Muscle layer of duodenum (tissue), 2 donors: ENCODE results near the gene MRPS12.
"Not testable (repeated sequence)": the region's sequence is repeated elsewhere in the genome, so short reads cannot be mapped to it uniquely, and the experiment has no call there.

Source experiments
- H3K27ac ChIP-seq: one replicate; pipeline ENCODE4 v1.7.0; 2013; ENCODE audit warnings: mild to moderate bottlenecking, low read length
- H3K27me3 ChIP-seq: one replicate; pipeline ENCODE4 v1.7.0; 2013; ENCODE audit warnings: low read depth, mild to moderate bottlenecking, control low read depth, low read length
- H3K36me3 ChIP-seq, 2 donors: one replicate each; pipeline ENCODE4 v1.7.0; 2013; ENCODE audit warnings: low read length in 2 of 2, control low read depth in 1 of 2, mild to moderate bottlenecking in 1 of 2; ENCODE audit not compliant: insufficient read depth in 2 of 2, control insufficient read depth in 1 of 2
- H3K4me1 ChIP-seq, 2 donors: one replicate each; pipeline ENCODE4 v1.7.0; 2013; ENCODE audit warnings: low read length in 2 of 2, mild to moderate bottlenecking in 2 of 2, control low read depth in 1 of 2, moderate library complexity in 1 of 2; ENCODE audit not compliant: insufficient read depth in 2 of 2, control insufficient read depth in 1 of 2
- H3K4me3 ChIP-seq, 2 donors: one replicate each; pipeline ENCODE4 v1.7.0; 2013; ENCODE audit warnings: low read length in 2 of 2, low read depth in 1 of 2, mild to moderate bottlenecking in 1 of 2
- H3K9me3 ChIP-seq, 2 donors: one replicate each; pipeline ENCODE4 v1.7.0; 2013; ENCODE audit warnings: low read length in 2 of 2, control low read depth in 1 of 2, mild to moderate bottlenecking in 1 of 2; ENCODE audit not compliant: control insufficient read depth in 1 of 2
- donor health status: healthy.

MRPS12 gene

DNA sequence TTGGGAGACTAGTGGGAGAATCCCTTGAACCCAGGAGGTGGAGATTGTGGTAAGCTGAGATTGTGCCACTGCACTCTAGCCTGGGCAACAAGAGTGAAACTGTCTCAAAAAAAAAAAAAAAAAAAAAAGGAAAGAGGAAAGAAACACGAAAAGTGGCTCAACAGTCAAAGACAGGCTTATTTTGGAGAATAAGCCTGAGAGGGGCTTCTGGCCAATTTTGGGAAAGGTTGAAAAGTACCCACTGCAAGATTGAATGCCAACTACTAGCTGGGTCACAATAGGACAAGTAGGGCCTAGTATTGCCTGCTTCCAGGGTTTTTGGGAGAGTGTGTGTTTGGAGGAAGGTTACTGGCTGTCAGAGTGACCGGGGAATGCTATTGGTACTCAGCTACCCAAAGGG is 27.6 kb downstream of the MRPS12 start:
- Histone ChIP-seq H3K36me3 (no peaks in the 10 kb centered on the region), H3K4me3 (no peak overlapping the region), H3K4me1 (peaks cover 0 to 3% of the 10 kb centered on the region in 2 donors), H3K9me3 (no peaks in the 10 kb centered on the region), H3K27ac (no peak overlapping the region), H3K27me3 (no peaks in the 10 kb centered on the region)

DNA sequence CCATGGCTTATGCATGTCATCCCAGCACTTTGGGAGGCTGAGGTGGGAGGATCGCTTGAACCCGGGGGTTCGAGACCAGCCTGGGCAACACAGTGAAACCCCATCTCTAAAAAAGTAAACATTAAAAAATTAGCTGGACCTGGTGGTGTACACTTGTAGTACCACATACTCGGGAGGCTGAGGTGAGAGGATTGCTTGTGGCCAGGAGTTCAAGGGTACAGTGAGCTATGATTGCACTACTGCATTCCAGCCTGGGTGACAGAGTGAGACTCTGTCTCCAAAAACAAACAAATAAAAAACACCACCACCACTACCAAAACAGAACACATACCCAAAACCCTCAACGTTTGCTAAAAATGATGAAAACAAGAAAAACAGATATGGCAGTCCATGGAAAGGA is 28.9 kb downstream of the MRPS12 start:
- peaks cover 0 to 3% of the 10 kb centered on the region in 2 donors for H3K4me1 ChIP-seq
- no peaks in the 10 kb centered on the region for H3K27me3 ChIP-seq
- no peaks in the 10 kb centered on the region for H3K9me3 ChIP-seq
- H3K4me3 ChIP-seq = no peak overlapping the region
- no peak overlapping the region for H3K27ac ChIP-seq
- no peaks in the 10 kb centered on the region for H3K36me3 ChIP-seq

DNA sequence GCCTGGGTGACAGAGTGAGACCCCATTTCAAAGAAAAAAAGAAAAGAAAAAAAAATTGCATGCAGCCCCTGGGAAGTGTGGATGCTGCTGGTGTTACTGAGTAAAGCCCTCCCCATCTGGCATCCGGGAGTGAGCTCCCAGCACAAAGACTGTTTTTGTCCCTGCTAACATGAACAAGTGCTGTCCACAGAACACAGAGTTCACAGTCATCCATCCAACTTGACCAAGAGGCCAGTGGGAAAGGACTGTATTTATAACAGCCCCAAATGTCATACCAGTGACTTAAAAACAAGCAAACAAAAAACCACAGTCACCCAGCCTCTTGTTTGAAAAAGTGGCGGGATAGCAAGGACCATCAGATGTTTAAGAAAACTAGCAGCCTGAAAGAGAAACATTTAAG is 34.0 kb downstream of the MRPS12 start:
- Histone ChIP-seq H3K36me3 (no peaks in the 10 kb centered on the region), H3K9me3 (no peaks in the 10 kb centered on the region), H3K27me3 (no peaks in the 10 kb centered on the region), H3K4me3 (no peak overlapping the region), H3K27ac (no peak overlapping the region), H3K4me1 (peaks cover 0 to 3% of the 10 kb centered on the region in 2 donors)

DNA sequence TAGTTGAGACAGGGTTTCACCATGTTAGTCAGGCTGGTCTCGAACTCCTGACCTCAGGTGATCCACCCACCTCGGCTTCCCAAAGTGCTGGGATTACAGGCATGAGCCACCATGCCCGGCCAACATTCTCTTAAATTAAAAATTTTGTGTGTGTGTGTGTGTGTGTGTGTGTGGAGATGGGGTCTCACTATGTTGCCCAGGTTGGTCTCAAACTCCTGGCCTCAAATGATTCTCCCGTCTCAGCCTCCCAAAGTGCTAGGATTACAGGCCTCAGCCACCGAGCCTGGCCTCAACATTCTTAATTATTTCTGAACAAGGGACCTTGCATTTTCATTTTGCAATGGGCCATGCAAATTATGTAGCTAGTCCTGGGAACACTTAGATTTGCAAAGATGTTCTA is 35.4 kb downstream of the MRPS12 start:
- not testable (repeated sequence) for H3K4me1 ChIP-seq, H3K27ac ChIP-seq, H3K36me3 ChIP-seq, H3K27me3 ChIP-seq, H3K4me3 ChIP-seq, H3K9me3 ChIP-seq

DNA sequence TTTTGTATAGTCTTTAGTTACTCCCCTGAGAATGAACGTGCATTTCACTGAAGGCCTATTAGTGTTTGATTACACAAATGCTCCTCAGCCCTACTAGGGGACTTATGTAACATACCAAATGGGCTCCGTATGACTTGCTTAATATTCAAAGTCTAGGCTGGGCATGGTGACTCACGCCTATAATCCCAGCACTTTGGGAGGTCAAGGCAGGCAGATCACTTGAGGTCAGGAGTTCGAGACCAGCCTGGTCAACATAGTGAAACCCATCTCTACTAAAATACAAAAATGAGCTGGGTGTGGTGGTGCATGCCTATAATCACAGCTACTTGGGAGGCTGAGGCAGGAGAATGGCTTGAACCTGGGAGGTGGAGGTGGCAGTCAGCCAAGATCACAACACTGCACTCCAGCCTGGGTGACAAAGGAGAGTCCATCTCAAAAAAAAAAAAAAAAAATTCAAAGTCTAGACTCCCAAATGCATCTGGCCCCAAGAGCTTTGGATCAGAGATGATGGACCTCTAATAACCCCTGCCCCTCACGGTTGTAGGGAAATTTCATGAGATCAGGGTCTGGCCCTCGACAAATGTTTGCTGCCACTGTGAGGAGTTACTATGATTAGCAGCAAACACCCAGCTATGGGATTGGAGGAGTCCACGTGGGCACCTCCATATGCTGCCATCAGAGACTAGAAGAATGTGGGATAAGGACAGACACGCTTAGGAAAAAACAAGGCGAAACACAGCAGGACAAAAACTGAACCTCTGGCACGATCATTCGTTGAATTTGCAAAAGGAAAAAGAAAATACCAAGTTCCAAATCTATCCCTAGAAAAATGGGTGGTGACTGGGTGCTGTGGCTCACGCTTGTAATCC is 40.2 kb downstream of the MRPS12 start:
- no peak overlapping the region for H3K27ac ChIP-seq
- no peaks in the 10 kb centered on the region for H3K4me1 ChIP-seq
- H3K36me3 ChIP-seq = no peaks in the 10 kb centered on the region
- no peaks in the 10 kb centered on the region for H3K9me3 ChIP-seq
- no peaks in the 10 kb centered on the region for H3K27me3 ChIP-seq
- no peak overlapping the region for H3K4me3 ChIP-seq

DNA sequence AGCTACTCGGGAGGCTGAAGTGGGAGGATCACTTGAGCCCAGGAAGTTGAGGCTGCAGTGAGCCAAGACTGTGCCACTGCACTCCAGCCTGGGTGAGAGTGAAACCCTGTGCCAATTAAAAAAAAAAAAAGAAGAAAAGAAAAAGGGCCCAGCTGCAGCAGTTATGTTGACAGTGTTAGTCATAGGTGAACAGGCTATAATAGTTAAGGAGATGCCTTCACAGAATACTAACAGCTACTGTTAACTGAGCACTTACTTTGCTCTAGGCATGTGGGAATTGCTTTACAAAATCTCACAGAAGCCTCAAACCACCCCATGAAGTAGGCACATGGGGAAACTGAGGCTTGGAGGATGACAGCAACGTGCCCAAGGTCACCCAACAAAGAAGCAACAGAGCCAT is 40.9 kb downstream of the MRPS12 start:
- Histone ChIP-seq H3K4me3 (no peak overlapping the region), H3K4me1 (peaks cover 0 to 7% of the 10 kb centered on the region in 2 donors), H3K27ac (no peak overlapping the region), H3K27me3 (peaks cover 5% of the 10 kb centered on the region), H3K36me3 (no peaks in the 10 kb centered on the region), H3K9me3 (no peaks in the 10 kb centered on the region)

DNA sequence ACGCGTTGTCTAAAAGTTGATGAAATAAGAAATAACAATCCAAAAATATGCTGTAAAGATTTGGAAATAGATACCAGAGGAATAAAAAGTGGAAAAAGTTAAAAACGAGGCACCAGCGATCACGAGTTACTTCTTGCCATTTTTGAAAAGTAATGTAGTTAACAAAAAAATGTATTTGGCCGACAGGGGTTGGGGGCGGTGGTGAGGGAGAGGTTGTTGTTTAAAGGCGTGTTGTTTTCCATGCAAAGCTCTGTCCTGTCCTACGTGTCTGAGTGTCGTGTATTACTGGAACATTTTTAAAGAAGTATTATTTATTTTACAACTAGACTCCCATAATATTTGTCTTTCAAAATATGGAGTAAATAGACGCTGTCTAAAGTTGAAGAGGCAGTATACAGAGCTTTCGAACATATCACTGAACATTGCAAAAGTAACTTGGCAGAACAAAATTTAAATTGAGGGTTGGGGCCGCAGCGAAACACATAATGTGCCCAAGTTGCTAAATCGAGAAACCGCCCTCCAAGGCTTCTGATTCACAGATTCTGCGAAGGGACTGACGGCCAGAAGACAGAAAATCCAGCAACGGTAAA is 44.0 kb downstream of the MRPS12 start:
- Histone ChIP-seq H3K4me3 (peak overlapping the region; percentile 65 to 84), H3K27ac (peak overlapping the region; percentile 75), H3K27me3 (peaks cover 6% of the 10 kb centered on the region), H3K9me3 (no peaks in the 10 kb centered on the region), H3K36me3 (no peaks in the 10 kb centered on the region), H3K4me1 (peaks cover 0 to 9% of the 10 kb centered on the region in 2 donors)

DNA sequence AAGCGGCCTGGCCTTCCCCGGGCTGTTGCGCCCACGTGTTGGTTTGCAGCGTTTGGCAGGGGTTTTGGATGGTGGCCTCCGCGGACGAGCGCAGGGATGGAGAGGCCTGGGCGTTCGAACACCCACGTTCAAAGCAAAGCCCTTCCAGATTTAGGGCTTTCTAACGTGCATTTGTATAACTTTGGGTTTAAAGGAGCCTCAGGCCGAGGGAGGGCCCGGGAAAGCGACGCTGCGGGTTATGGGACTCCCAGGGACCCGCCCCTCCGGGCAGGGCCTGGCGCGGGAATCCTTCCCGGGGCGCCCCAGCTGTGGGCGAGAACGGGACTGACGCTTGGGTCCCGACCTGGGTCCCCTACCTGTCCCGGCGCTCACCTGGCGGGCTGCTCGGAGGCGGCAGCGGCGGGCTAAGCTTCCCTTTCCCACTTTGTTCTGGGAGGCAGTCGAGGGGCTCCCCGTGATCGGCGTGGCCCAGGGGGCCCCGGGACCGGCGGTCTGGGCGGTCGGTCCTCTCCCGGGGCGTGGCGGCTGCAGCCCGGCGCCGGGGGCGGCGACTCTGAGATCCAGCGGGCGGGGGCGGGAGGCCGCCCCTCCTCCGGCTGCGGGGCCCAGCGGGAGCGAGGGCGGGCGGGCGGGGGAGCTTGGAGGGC is 44.6 kb downstream of the MRPS12 start, which contains the start of gene FBXO17:
Gene FBXO17, minus strand, starts transcription at position 529 of the 647 bp plus-strand sequence. CDS start 25,423 bp downstream, outside the sequence.
- H3K27me3 ChIP-seq = peaks cover 6% of the 10 kb centered on the region
- peak within 1 kb of the TSS; percentile 75 for H3K27ac ChIP-seq
- H3K36me3 ChIP-seq = no peaks in the 10 kb centered on the region
- H3K9me3 ChIP-seq = no peaks in the 10 kb centered on the region
- peak within 1 kb of the TSS; percentile 65 to 84 for H3K4me3 ChIP-seq
- H3K4me1 ChIP-seq = peaks cover 0 to 9% of the 10 kb centered on the region in 2 donors

DNA sequence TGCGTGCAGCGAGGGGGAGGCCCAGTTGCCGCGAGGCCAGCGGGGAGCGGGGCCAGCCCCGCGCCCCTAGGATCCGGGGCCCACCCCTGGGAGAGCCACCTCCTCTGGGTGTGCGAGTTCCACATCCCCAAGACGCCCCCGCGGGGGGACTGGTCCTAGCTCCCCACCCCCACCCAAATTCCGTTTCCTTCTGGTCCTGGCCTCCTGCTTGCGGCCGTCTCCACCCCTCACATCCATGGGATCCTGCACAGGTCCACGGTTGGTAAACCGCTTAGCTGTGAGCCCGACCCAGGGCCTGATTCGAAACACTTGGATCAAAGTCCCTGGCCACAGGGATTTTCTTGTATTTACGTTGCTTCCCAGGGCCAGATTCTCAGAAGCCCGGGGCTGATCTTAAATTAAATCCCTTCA is 45.1 kb downstream of the MRPS12 start:
- peak overlapping the region; percentile 58 for H3K27ac ChIP-seq
- peaks cover 0 to 9% of the 10 kb centered on the region in 2 donors for H3K4me1 ChIP-seq
- no peaks in the 10 kb centered on the region for H3K9me3 ChIP-seq
- H3K4me3 ChIP-seq = peak overlapping the region; percentile 37 to 84
- H3K36me3 ChIP-seq = no peaks in the 10 kb centered on the region
- peaks cover 6% of the 10 kb centered on the region for H3K27me3 ChIP-seq

DNA sequence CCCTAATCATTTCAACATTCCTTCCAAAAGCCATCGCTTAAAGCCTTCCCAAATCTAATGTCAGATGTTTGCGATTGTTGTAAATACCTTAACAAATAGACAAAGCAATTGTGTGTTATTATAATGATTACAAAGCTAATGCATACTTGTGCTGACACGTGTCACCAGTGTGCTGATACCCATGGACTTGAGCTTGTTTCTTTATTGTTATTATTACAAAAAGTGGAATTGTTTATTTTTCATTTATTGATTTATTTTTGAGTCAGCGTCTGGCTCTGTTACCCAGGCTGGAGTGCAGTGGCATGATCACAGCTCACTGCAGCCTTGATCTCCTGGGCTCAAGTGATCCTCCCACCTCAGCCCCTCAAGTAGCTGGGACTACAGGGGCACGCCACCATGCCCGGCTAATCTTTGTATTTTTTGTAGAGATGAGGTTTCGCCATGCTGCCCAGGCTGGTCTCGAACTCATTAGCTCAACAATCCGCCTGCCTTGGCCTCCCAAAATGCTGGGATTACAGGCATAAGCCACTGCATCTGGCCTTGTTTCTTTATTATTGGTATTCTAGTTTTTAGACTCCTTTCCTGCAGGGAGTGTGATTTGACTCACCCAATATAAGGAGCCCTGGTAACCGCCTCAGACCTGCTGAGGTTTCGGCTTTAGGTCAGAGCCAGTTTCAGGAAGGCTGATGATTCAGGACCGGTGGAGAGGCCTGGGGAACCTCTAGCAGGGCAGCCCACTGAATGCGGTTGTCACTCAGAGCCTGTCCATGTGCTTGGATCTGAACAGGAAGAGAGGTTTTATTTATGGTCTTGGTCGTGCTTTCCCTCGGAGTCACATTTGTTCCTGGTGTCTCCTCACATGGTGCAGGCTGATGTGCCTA is 46.9 kb downstream of the MRPS12 start:
- Histone ChIP-seq H3K4me1 (peaks cover 0 to 9% of the 10 kb centered on the region in 2 donors), H3K27ac (no peak overlapping the region), H3K27me3 (peaks cover 6% of the 10 kb centered on the region), H3K4me3 (no peak overlapping the region), H3K9me3 (no peaks in the 10 kb centered on the region), H3K36me3 (no peaks in the 10 kb centered on the region)

DNA sequence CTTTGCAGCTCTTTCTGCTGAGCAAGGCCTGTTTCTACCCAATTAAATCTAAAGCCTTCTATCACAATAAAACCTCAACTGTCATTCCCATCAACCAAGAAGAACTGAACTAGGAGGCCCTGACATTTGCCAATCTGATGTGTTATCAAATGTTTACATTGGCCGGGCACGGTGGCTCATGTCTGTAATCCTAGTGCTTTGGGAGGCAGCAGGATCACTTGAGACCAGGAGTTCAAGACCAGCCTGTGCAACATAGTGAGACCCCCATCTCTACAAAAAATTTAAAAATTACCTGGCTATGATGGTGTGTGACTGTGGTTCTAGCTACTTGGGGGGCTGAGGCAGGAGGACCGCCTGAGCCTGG is 47.6 kb downstream of the MRPS12 start:
- H3K4me3 ChIP-seq = no peak overlapping the region
- H3K9me3 ChIP-seq = no peaks in the 10 kb centered on the region
- H3K27ac ChIP-seq = no peak overlapping the region
- peaks cover 0 to 9% of the 10 kb centered on the region in 2 donors for H3K4me1 ChIP-seq
- H3K36me3 ChIP-seq = no peaks in the 10 kb centered on the region
- H3K27me3 ChIP-seq = peaks cover 6% of the 10 kb centered on the region
